C4-2B (cell line): ENCODE data around the gene ALKBH7.

Source experiments
- CTCF ChIP-seq: fragments of 450-650 bp; conservative IDR thresholded peaks from 2 replicates; pipeline ENCODE4 v1.5.1; 2017; ENCODE audit warnings: mild to moderate bottlenecking
- ZFX ChIP-seq: fragments of 450-650 bp; IDR thresholded peaks from 2 replicates; pipeline ENCODE4 v1.6.1; 2017

GRCh38 chr19:6359568-6360341 lies 12.8 kb upstream of the ALKBH7 start:
- TF ChIP-seq CTCF = no peak
- no peak for TF ChIP-seq ZFX
